Activated naive CD8-positive, alpha-beta T cell treated with anti-CD3 and anti-CD28 coated beads, Interleukin-2, amount 50 U/mL, for 16 hours (primary cell): ENCODE results near the gene PRKG2.

ENCODE experiments used
- DNase-seq: peaks from one replicate; pipeline ENCODE4 v3.0.0-alpha.2; 2020; ENCODE audit warnings: low read depth, low spot score

The PRKG2 gene

DNA sequence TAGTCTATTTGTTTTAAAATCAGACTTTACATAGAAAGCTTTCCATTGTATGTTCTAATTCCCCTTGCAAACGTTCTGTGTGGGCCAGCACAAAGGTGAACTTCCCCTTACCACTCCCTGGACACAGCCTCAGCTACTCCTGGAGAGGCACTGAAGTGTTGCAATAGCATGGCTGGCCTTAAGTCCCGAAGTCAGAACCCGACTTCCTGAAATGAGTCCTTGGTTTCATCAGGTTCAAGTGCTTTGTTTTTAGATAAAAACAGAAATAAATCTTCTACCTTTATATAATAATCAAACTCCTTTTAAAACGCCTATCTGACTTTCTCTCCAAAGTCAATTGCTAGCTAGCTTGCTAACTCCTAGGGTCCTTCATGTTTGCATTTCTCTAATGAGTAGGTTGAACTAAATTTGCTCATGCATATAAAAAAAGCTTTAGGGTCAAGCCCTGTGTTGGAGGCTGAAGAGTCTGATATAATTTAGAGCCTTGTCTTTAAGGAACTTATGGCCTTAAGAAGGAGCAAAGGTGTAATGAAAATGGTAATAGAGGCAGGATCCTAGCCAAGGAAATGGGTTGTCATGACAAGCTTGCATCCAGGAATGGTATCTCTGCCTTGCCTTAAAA lies 175.6 kb downstream of the PRKG2 start:
- DNase-seq, result no peak

DNA sequence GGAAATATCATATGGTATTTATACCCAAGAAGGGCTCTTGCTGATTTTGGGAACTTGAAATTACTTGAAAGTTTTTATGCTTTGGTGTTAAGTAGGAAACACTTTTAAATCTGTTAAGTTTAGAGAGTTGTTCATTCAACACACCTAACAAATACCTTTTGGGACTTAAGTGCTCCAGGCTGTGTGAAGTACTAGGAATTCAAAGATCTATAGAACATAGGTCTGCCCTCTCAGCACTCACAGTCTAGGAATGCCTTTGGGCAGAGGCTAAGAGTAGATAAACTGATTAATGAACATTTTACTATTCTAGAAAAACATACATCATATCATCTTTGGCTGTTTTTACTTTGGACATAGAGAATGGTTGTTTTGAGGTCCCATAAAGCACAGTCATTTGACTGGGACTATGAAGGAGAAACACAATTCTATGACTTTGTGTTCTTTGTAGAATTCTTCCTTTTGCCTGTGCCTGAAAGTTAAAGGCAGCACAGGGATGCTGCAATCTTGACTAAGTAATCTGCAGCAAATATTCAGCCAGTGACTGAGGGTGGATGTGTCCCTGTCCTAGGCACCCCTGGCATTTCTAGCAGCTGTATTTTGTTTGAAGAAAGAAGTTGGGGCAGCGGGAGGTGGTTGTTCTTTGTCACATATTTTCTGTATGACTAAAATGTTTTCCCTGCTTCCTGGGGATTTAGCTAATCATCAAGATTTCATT lies 176.2 kb downstream of the PRKG2 start:
- DNase-seq, result no peak
